ENCODE measurements around the gene ACSF3.

The ACSF3 gene

GRCh38 chr16:89194340-89195311 lies 101.0 kb downstream of the ACSF3 start:
- DNase-seq, result no peak

GRCh38 chr16:89195521-89196171 lies 102.0 kb downstream of the ACSF3 start:
- DNase-seq, result no peak

- DNase-seq, result no peak
Observed at GRCh38 chr16:89197033-89197632, 103.5 kb downstream of the ACSF3 start.

GRCh38 chr16:89197633-89198416 lies 104.2 kb downstream of the ACSF3 start:
- DNase-seq, result no peak

- DNase-seq, result no peak
Observed at GRCh38 chr16:89198417-89199240, 105.0 kb downstream of the ACSF3 start.

GRCh38 chr16:89199241-89200123 lies 105.8 kb downstream of the ACSF3 start:
- no peak for DNase-seq

- DNase-seq, result no peak
Observed at GRCh38 chr16:89200124-89200849, 106.6 kb downstream of the ACSF3 start, which contains the start of gene SLC22A31. Gene SLC22A31 (minus strand): TSS chr16:89200537. CDS start chr16:89200501, 36 bp downstream.

GRCh38 chr16:89200850-89201411 lies 107.3 kb downstream of the ACSF3 start:
- DNase-seq, result no peak

- DNase-seq, result peak; percentile 80
Observed at GRCh38 chr16:89201439-89202377, 108.1 kb downstream of the ACSF3 start.

- DNase-seq, result no peak
Observed at GRCh38 chr16:89202422-89203215, 109.0 kb downstream of the ACSF3 start.
